Motor neuron (in vitro differentiated cells): ENCODE measurements around the gene GOPC. TPM values are rescaled to one million over a fixed set of nuclear protein-coding genes. Genes with fewer than 3 reads are reported as not detected.

Source experiments
- ATAC-seq, 8 experiments: fragments of 200-7000 bp; cut with Tn5 transposase; replicated peaks in 6 of 8; 2 replicates each; pipeline ENCODE4 v1.8.0; 2021; ENCODE audit warnings: mild to moderate bottlenecking in 8 of 8, moderate library complexity in 8 of 8
- H3K27ac ChIP-seq, 2 donors: fragments of 250-450 bp; sonication (Bioruptor Pico); 2 replicates each; pipeline ENCODE4 v1.9.0; 2021; ENCODE audit warnings: antibody characterized with exemption in 2 of 2, mild to moderate bottlenecking in 2 of 2, moderate library complexity in 1 of 2
- H3K4me1 ChIP-seq, 2 donors: fragments of 250-450 bp; sonication (Bioruptor Pico); replicated peaks in 1 of 2; 2 replicates each; pipeline ENCODE4 v1.6.1; 2021; ENCODE audit warnings: antibody characterized with exemption in 2 of 2, mild to moderate bottlenecking in 2 of 2, moderate library complexity in 1 of 2
- H3K4me3 ChIP-seq, 5 donors: fragments of 250-450 bp; sonication (Bioruptor Pico); 2 replicates each; pipeline ENCODE4 v1.9.0; 2021; ENCODE audit warnings: antibody characterized with exemption in 5 of 5, mild to moderate bottlenecking in 5 of 5, moderate library complexity in 4 of 5
- WGBS, 10 experiments: fragments of 450-650 bp; shearing (Covaris generic); methylation state at CpG; one replicate each; pipeline ENCODE4 v1.0.0; 2022; 5-methylcytosine and 5-hydroxymethylcytosine counted together
- in situ Hi-C, 9 experiments: fragments of 400-800 bp; cut with MboI; loops; one replicate each; pipeline ENCODE4 v1.15.0; 2021; ENCODE audit warnings: low sequenced_read_pairs in 9 of 9, low pct_unique_long_range_greater_than_20kb in 2 of 9; ENCODE audit not compliant: unreplicated experiment in 9 of 9
- total RNA-seq, 8 experiments: library from RNA; unstranded; fragments of 300-600 nt; gene quantifications; 2 replicates each; pipeline versions ENCODE4 v1.2.3 to v1.2.4, GENCODE V29; 2022

The GOPC gene
- total RNA-seq, 8 experiments from 2014 or later = 34.9 to 48.5 (median 40.3) TPM

DNA sequence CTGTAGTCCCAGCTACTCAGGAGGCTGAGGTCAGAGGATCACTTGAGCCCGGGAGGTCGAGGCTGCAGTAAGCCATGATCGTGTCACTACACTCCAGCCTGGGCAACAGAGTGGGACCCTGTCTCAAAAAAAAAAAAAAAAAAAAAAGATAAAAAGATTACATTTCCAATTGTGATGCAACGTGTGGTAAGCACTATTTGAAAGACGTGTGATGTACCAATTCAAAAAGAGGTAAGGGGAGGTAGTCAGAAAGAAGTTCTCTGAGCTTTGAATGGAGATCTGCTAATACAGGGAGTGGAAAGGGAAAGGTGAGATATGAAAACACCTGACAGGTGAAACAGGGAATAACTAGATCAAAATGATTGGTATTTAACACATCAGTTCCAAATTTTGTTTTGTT lies 11.9 kb downstream of the GOPC start:
- in situ Hi-C loops = no loop called here
- 79 to 100% (median 94%) methylated on average over 2 to 5 of the region's 5 CpGs; no CpG with 5 or more reads in 4 of the 10 experiments for WGBS, 10 experiments

DNA sequence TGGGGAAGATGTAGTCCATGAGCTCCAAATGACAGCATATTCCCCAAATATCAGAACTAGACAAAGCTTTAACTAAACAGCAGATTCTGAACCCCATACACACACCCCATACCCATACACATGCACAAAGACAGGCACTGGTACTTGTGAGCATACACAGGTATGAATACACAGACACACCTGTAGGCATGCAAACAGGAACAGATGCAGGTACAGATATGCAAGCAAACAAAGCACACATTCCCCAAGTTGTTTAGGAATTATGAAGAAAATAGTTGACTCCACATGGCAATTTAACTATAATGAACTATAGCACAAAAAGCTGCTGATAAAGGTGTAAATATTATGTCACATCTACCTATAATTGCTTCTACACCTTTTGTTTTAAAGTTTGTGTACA lies 16.7 kb downstream of the GOPC start:
- in situ Hi-C loops = no loop called here
- no peak overlapping the region for H3K27ac ChIP-seq
- no peak overlapping the region for H3K4me3 ChIP-seq
- H3K4me1 ChIP-seq = no peaks in the 10 kb centered on the region
- ATAC-seq = no peak

More for the DNA sequence above, 11.9 kb downstream of the GOPC start:
- Histone ChIP-seq H3K4me3 (no peak overlapping the region), H3K4me1 (no peaks in the 10 kb centered on the region), H3K27ac (no peak overlapping the region)
- ATAC-seq = no peak

DNA sequence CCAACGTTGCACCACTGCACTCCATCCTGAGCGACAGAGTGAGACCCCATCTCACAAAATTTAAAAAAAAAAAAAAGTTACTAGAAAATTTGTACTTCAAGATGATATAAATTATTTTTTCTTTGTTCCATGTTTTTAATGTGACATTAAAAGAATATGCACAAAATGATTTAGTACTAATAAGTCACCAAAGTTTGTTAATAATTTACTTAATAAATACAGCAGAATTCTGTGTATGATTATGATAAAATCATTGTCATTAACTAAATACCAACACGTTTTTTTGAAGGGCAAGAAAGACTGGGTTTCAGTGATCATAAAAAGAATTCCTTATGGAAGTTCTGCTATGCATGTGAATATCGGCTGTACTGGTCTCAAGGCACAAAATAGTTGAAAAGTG lies 28.1 kb downstream of the GOPC start:
- no peak overlapping the region for H3K27ac ChIP-seq
- in situ Hi-C loops = loop anchor here in 3 of 9 experiments (25.0 kb wide), 3 partner anchors 112 to 237 kb away; partner anchors contain the start of gene ROS1 (in 1 of the 3)
- ATAC-seq = no peak

DNA sequence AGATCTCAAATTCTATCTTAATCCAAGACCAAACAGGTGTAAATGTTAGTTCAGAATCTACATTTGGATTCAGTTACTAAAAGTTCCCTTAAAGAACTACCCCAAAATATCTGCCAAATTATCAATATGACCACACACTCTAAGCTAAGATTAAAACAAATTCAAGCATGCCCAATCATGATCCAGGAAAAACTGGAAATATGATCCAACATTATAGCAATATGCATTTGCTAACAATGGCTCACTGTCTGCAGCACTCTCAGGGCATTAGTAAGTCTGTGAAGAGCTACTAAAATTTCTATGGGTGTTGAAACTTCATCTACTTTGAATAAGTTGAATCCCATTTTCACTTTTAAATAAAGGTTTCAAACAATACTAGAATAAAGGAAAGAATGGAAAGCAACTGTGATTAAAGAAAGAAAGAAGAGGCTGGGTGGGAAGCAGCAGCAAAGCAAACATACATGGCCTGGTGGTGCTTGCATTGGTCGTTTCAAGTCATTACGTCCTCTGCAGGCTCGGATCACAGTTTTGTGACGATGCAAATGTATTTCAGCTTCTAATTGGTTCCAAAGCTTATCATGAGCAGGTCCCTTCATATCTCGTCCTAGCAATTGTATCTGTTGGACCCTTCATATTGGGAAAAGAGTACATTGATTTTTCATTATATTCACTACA lies 29.2 kb downstream of the GOPC start:
- in situ Hi-C loops = loop anchor here in 3 of 9 experiments (25.0 kb wide), 3 partner anchors 111 to 236 kb away; partner anchors contain the start of gene ROS1 (in 1 of the 3)
- H3K4me3 ChIP-seq = no peak overlapping the region
- WGBS, 10 experiments = 71 to 100% (median 87%) methylated on average over 1 to 5 of the region's 5 CpGs
- H3K4me1 ChIP-seq = no peaks in the 10 kb centered on the region
- no peak overlapping the region for H3K27ac ChIP-seq
- ATAC-seq = no peak

More for the DNA sequence above, 28.1 kb downstream of the GOPC start:
- Histone ChIP-seq H3K4me3 (no peak overlapping the region), H3K4me1 (no peaks in the 10 kb centered on the region)
- 77 to 98% (median 87%) methylated on average over 2 to 4 of the region's 4 CpGs for WGBS, 10 experiments

DNA sequence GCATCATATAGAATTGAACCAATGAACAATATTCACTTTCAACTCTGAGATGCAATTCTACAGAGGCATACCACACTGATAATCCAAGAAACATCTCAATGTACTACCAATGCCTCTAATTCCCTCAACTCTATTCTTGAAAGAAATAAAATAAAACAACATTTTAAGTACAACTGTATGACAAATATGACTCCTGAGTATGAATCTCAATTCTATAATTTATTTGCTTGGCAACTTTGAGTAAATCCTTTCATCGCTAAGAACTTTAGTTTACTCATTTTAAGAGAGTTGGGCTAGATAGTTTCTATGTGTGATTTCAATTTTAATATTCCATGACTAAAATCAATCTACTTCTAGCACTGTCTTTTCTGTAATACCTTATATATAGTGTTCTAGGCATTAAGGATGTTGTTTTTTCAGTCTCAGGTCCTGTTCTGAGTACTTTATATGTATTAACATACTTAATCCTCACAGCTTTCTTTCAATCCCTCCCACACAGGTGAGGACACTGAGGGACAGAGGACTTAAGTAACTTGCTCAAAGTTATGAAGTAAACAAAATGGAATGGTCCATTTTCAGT lies 33.4 kb downstream of the GOPC start:
- WGBS, 10 experiments = 0 to 63% (median 0%) methylated on average over 1 of the region's 1 CpG; no CpG with 5 or more reads in 7 of the 10 experiments
- Histone ChIP-seq H3K27ac (no peak overlapping the region), H3K4me1 (no peaks in the 10 kb centered on the region), H3K4me3 (no peak overlapping the region)
- no peak for ATAC-seq
- in situ Hi-C loops = loop anchor here in 3 of 9 experiments (25.0 kb wide), 3 partner anchors 107 to 232 kb away; partner anchors contain the start of gene ROS1 (in 1 of the 3)

DNA sequence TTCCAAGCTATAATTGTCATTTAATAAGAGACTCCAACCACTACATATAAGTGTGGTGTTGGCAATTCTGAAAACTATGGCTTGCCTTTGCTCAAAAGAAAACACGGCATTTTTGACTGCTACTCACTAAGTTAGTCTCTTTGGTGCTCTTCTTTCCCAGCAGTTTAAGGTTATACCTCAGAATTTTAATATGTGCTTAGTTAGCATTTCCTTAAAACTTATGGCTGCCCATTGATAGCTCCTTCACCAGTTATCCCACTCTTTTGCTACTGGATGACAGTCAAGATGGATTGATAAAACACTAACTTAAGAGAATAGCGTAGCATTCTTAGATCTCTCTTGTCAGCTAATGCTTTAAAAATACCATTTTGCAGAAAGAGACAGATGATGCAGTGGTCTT lies 34.1 kb downstream of the GOPC start:
- H3K4me1 ChIP-seq = no peaks in the 10 kb centered on the region
- H3K27ac ChIP-seq = no peak overlapping the region
- ATAC-seq = no peak
- 80 to 100% (median 100%) methylated on average over 1 to 2 of the region's 2 CpGs; no CpG with 5 or more reads in 2 of the 10 experiments for WGBS, 10 experiments
- in situ Hi-C loops = loop anchor here in 3 of 9 experiments (25.0 kb wide), 3 partner anchors 106 to 231 kb away; partner anchors contain the start of gene ROS1 (in 1 of the 3)
- no peak overlapping the region for H3K4me3 ChIP-seq

DNA sequence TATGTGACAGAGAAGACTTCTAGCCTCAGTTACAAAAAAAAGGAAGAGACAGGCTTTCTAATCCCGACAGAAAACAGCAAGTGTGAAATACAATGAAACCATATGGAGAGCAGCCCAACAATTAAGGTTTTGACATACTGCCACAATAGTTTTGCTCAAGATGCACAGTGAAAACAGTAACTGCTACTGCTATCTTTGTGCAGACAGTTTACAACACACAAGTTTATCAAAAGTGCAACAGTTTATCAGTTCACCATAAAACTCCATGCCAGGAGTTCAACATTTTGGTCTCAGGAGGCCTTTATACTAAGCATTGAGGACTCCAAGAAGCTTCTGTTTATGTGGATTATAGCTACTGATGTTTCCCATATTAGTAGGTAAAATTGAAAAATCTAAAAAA lies 37.6 kb downstream of the GOPC start:
- no peak for ATAC-seq
- H3K27ac ChIP-seq = no peak overlapping the region
- no peak overlapping the region for H3K4me3 ChIP-seq
- H3K4me1 ChIP-seq = no peaks in the 10 kb centered on the region
- in situ Hi-C loops = loop anchor here in 3 of 9 experiments (25.0 kb wide), 3 partner anchors 102 to 227 kb away; partner anchors contain the start of gene ROS1 (in 1 of the 3)
- WGBS, 10 experiments = 0 to 100% (median 85%) methylated on average over 1 of the region's 1 CpG; no CpG with 5 or more reads in 2 of the 10 experiments

DNA sequence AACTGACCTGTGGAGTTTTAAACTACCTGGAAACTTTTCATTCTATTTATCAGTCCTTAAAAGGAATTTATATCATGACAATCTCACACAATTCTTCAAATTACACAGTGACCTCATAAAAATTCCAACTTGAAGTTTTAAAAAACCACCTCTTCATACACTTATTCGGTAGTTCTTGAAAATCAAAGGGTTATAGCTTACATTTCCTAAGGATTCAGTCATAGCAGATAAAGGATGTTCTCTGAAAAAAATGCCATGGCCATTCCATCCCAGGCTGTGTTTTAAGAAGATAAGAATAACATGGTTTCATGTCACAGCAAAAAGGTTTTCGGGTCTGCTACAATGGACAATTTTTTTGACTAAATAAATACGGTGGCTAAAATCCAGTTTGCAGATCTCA lies 41.2 kb downstream of the GOPC start:
- in situ Hi-C loops = loop anchor here in 3 of 9 experiments (25.0 kb wide), 3 partner anchors 99 to 224 kb away; partner anchors contain the start of gene ROS1 (in 1 of the 3)
- H3K27ac ChIP-seq = no peak overlapping the region
- 78 to 100% (median 90%) methylated on average over 2 to 3 of the region's 3 CpGs; no CpG with 5 or more reads in 1 of the 10 experiments for WGBS, 10 experiments

DNA sequence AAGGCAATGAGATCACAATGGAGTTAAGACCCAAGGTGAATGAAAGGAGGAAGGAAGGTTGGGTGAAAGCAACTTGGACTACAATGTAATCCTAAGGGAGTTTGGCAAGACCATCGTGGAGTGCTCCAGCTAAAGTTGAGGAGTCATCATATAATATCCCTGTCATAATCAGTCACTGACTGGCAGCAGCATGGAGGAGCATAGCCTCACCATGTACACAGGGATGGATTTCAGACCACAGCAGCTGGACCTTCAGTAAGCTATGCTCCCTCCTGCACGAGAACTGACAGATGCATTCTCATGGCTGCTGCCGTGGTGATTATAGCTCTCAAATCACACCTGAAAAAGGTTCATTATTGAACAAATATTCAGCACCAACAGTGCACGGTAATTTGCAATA lies 43.0 kb downstream of the GOPC start:
- no peak overlapping the region for H3K4me3 ChIP-seq
- in situ Hi-C loops = loop anchor here in 3 of 9 experiments (10.0 to 25.0 kb wide), 4 partner anchors 97 to 222 kb away; partner anchors contain the start of gene ROS1 (in 1 of the 3)
- no peak for ATAC-seq
- no peak overlapping the region for H3K27ac ChIP-seq
- WGBS, 10 experiments = 65 to 100% (median 87%) methylated on average over 1 to 4 of the region's 4 CpGs; no CpG with 5 or more reads in 2 of the 10 experiments
- no peaks in the 10 kb centered on the region for H3K4me1 ChIP-seq

More for the DNA sequence above, 41.2 kb downstream of the GOPC start:
- no peak for ATAC-seq
- Histone ChIP-seq H3K4me3 (no peak overlapping the region), H3K4me1 (no peaks in the 10 kb centered on the region)

DNA sequence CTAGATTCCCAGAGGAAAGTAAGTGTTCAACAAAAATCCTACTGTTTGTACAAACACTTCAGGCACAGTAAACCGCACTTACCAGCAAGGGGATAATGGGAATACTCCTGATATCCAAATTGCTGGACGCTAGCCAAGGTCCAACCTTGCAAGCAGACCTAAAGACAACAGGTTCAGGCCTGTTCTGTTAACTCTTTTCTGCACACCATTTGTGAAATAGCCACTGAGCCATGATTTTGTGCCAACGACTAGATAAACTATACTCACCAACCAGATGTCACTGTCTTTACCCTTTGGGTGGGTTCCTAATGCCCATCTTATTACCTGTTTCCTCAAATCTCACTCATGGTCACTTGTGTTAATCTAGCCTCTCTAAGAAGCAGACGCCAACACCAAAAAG lies 43.5 kb downstream of the GOPC start:
- no peak for ATAC-seq
- Histone ChIP-seq H3K4me3 (no peak overlapping the region), H3K4me1 (no peaks in the 10 kb centered on the region), H3K27ac (no peak overlapping the region)
- WGBS, 10 experiments = 83 to 100% (median 94%) methylated on average over 1 to 4 of the region's 4 CpGs; no CpG with 5 or more reads in 2 of the 10 experiments
- in situ Hi-C loops = loop anchor here in 3 of 9 experiments (10.0 to 25.0 kb wide), 4 partner anchors 97 to 222 kb away; partner anchors contain the start of gene ROS1 (in 1 of the 3)

DNA sequence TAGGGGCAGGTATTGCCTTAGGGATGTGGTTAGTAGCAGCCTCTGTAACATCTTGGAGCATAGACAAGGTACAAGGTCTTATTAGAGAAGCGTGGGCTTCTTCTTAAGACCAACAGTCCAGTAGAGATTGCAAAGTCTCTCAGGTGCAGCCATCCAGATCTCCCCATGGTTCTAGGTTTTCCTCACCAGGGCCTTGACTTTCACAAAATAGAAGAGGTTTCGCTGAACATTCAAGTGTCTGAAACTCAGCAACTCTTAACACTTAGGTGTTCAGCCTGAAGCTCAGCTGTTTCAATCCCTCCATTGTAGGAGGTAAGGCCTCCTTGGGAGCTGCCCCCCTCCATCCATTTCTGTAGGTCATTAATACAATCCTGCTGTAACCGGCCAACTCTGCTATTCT lies 44.4 kb downstream of the GOPC start:
- Histone ChIP-seq H3K27ac (no peak overlapping the region), H3K4me3 (no peak overlapping the region), H3K4me1 (no peaks in the 10 kb centered on the region)
- no peak for ATAC-seq
- in situ Hi-C loops = loop anchor here in 3 of 9 experiments (10.0 to 25.0 kb wide), 4 partner anchors 96 to 221 kb away; partner anchors contain the start of gene ROS1 (in 1 of the 3)
- WGBS, 10 experiments = 83 to 100% (median 100%) methylated on average over 1 to 2 of the region's 3 CpGs

DNA sequence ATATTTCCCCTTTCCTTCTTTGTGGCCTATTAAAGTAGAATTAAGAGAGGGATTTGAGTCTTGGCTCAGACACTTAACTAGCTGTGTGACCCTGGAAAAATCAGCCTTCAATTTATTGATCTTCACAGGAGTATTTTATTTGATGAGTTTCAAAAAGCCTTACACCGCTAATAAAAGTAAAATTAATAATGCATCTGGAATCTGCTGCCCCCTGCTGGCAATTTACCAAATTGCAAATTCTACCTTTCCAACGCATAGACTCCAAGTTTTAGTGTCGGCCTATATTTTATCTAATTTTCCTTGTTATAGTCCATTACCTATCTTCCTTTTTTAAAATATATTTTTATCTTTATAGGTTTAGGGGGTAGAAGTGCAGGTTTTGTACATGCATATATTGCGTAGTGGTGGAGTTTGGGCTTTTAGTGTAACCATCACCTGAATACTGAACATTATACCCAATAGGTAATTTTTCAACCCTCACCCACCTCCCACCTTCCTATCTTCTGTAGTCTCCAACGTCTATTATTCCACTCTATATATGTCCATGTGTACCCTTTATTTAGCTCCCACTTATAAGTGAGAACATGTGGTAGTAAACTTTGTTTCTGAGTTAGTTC lies 46.3 kb downstream of the GOPC start:
- in situ Hi-C loops = loop anchor here in 3 of 9 experiments (10.0 to 25.0 kb wide), 4 partner anchors 94 to 219 kb away; partner anchors contain the start of gene ROS1 (in 1 of the 3)
- H3K4me1 ChIP-seq = no peaks in the 10 kb centered on the region
- H3K27ac ChIP-seq = no peak overlapping the region
- no peak overlapping the region for H3K4me3 ChIP-seq
- ATAC-seq = peak in 1 of 8 experiments; percentile 22
- WGBS, 10 experiments = 0 to 43% (median 25%) methylated on average over 2 to 5 of the region's 5 CpGs
